GM18505 (cell line): ENCODE measurements around the gene AFF3.
"Not testable (repeated sequence)": the region's sequence is repeated elsewhere in the genome, so short reads cannot be mapped to it uniquely, and the experiment has no call there.

Source experiments
- ATAC-seq: cut with Tn5 transposase; IDR thresholded peaks from one replicate; pipeline ENCODE4 v1.9.1; 2021; ENCODE audit not compliant: unreplicated experiment
- POLR2A ChIP-seq: IDR thresholded peaks from 4 replicates; pipeline ENCODE4 v1.6.1; 2011; ENCODE audit warnings: borderline replicate concordance; ENCODE audit not compliant: insufficient read depth, insufficient read length; ENCODE audit errors: extremely low read depth

AFF3 gene

GRCh38 chr2:100110614-100111000 lies 31.8 kb downstream of the AFF3 start:
- no peak for ATAC-seq
- no peak for TF ChIP-seq POLR2A

DNA sequence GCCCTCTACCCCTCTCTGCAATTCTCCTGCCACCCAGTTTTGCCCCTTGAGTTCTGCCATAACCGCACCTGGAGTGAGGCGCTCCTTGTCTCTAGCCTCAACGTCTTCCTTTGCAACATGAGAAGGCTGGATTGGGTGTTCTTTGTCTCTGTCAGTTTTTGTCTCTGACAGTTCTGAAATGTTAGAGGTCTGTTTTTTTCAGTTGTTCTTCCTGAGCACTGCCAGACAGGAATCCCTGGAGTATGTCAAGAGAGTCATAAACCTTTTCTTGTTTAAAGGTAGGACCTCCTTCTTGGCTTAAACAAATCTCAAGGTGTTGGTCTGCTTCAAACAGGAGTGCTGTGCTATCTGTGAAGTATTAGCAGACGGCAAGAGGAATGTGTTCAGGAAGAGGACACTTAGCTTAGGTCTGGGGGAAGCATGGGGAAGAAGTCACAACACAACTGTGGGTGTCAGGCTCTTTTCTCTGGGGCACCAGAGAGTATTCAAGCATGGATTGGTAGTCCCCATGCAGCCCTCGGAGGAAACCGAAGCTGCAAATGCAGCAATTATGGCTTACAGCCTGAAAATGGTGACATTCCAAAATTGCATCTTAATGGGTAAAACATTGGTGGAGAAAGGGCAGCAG lies 32.3 kb downstream of the AFF3 start:
- TF ChIP-seq POLR2A: no peak
- no peak for ATAC-seq

GRCh38 chr2:100108648-100109020 lies 33.8 kb downstream of the AFF3 start:
- ATAC-seq: not testable (repeated sequence)

DNA sequence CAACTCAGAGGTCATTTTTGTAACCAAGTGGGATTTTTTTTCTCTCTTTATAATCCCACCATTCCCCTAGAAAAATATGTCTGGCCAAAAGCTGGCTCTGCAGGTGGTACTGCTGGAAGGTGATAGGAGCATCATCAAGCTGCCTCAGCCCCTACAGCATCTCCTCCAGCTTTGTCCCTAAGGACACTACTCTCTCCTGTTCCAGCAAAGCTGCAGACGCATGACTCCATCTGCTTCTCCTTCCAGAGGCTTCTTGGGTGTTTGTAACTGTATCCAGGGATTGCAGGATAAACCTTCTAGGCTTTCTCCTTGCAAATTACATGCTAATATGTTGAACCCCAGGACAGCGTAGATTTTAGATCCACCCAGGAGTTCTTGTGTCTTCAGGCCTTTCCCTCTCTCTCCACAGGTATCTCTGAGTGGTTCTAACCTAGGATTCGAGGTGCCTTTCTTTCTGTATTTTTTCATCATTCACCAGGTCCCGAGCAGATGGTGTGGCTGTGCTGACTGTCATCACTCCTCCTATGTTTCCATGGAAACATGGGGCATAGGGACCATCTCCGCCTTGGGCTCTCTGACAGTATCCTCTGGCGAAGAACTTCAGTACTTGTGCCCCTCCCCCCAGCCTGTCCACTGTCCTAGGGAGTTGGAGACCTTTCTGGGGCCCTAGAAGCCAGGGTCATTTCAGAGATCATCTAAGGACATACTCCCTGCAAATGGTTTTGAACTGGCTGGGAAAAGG lies 34.3 kb downstream of the AFF3 start:
- no peak for TF ChIP-seq POLR2A
- ATAC-seq: no peak

GRCh38 chr2:100107440-100107839 lies 35.0 kb downstream of the AFF3 start:
- ATAC-seq: no peak
- TF ChIP-seq POLR2A: no peak

GRCh38 chr2:100106460-100106859 lies 35.9 kb downstream of the AFF3 start:
- ATAC-seq: no peak
- no peak for TF ChIP-seq POLR2A

- ATAC-seq: no peak
- no peak for TF ChIP-seq POLR2A
Measured at GRCh38 chr2:100105678-100106054, 36.7 kb downstream of the AFF3 start.

DNA sequence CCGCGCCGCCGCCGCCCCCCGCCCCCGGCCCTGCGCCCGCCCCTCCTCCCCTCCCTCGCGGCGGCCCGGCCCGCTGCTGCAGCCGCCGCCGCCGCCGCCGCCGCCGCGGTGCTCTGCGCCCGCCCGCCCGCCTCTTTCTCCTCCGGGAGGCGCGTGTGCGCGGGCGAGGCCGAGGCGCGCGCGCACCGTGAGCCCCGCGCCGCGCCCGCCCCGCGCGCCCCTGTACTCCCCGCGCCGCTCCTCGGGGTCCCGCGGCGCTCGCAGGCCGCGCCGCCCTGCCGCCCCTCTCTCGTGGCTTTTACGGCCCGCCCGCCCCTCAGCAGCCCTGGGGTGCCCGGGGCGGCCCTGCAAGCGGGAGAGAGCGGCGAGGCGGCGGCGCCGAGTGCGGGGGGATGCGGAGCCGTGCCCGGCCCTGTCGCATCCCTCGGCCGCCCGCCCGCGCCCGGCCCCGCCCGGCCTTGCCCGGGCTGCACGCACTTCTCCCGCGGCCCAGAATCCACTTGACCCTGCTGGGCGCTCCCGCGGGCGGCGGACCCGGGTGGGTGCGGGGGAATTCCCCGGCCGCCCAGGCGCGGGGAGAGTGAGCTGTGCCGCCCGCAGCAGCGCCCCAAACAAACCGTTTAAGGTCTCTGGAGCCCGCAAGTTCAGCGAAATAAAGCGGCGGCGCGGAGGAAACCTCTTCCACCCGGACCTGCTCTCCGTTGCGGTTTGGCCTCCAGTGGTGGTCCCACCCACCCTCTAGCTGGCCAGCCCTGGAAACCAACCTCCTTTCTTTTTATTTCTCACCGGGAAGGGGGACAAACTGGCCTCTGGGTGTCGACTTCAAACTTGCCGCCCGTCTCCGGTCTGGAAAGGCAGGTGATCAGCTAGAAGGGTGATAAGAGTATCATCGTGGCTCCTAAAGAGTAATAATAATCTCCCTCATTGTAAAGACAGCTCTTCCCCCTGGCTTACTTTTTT lies 37.4 kb downstream of the AFF3 start:
- TF ChIP-seq POLR2A: no peak
- ATAC-seq: no peak

- ATAC-seq: not testable (repeated sequence)
Measured at GRCh38 chr2:100104265-100104664, 38.1 kb downstream of the AFF3 start.

DNA sequence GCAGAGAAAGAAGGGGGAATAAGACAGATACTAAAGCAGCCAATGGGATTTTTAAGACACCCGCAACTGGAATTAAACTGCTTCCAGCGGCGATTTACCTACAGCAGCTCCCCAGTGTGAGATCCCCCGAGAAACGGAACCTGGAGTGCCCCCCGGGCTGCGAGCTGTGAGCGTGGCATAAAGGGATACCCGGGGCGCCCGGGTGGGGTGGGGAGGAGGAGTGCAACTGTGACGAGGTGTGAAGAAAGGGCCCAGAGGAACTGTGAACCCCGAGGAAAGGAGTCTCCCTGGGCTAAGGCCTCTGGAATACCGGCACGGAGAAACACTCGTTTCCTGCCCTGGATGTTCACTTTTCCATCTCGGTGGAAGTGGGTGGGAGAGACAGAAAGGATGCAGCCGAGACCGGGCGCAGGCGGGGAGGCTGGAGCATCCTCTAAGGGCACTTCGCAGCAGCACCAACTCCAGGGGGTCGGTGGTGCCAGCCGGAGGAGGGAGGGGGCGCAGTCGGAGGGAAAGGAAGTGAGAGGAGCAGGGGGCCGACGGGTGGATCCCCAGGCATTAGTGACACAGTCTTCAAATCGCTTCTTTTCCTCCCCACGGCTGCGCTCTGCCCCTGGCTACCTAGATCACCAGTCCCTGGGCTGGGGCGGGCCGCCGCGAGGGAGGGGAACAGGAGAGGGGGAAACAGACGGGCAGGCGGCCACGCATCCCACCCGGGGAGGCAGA lies 38.7 kb downstream of the AFF3 start:
- not testable (repeated sequence) for ATAC-seq

- ATAC-seq: not testable (repeated sequence)
Measured at GRCh38 chr2:100102466-100103180, 39.8 kb downstream of the AFF3 start.

DNA sequence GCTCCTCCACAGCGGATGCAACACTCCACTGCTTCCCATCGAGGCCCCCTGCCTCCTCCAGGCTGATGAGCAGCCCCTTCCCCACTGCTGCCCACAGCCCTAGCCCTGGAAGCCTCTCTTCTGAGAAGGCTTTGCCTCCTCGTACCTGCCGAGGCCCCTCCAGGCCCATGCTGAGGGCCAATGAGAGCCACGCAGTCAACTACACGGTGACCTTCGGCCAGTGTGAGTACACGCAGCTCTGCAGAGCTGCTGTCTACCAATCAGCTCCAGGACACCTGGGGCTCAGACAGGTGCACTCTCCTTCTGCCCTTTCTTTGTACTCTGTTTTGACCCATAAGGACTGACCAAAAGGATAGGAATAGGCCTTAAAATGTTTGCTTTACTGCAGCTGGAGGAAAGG lies 43.5 kb downstream of the AFF3 start:
- ATAC-seq: not testable (repeated sequence)

GRCh38 chr2:100097611-100098294 lies 44.6 kb downstream of the AFF3 start:
- not testable (repeated sequence) for ATAC-seq

GRCh38 chr2:100095845-100096244 lies 46.5 kb downstream of the AFF3 start:
- ATAC-seq: not testable (repeated sequence)

- not testable (repeated sequence) for ATAC-seq
Measured at GRCh38 chr2:100091807-100092206, 50.6 kb downstream of the AFF3 start.

GRCh38 chr2:100085744-100086143 lies 56.6 kb downstream of the AFF3 start:
- ATAC-seq: not testable (repeated sequence)

DNA sequence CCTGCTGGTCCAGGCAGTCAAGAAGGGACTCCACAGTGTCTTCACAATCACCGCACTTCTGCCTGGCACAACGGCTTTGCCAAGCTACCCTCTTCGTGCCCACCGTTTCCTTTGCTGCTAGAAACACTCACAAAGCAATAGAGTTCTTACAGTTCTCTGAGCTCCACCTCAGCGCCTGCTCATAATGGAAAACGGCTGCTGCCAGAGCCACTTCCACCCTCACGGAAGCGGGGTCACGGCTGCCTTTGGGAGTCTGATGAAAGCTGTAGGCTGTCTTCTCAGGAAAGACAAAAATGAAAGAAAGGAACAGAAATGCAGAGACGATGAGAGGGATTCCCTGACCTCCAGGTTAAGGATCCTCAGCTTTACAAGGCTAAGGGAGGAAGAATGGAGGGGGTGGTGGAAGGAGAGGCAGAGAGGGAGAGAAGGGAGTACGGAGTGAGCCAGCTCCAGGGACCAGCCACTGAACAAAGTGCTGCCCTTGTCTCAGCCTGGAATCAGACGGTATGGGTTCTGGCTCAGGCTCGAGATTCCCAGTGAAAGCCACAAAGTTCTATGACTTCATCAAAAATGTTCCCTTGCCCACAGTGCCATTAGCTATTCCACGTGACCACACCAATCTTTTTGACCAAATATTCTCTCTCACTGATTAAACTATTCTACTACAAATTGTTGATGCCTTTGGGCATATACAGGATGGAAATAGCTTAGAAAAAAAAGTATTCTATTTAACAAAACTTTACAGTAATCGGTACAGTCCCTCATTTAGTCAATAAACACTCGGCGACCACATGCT lies 58.8 kb downstream of the AFF3 start:
- not testable (repeated sequence) for ATAC-seq

GRCh38 chr2:100082302-100082978 lies 60.0 kb downstream of the AFF3 start:
- ATAC-seq: not testable (repeated sequence)
